Colonic mucosa (tissue), 4 donors: ENCODE measurements around the gene NEMP2. TPM values are rescaled to one million over a fixed set of nuclear protein-coding genes. Genes with fewer than 3 reads are reported as not detected.

Experiments used
- DNase-seq: peaks from one replicate; pipeline ENCODE4 v3.0.0-alpha.2; 2020
- H3K27ac ChIP-seq: fragments of 200-600 bp; one replicate; pipeline ENCODE4 v1.8.0; 2021
- H3K27me3 ChIP-seq: fragments of 200-600 bp; one replicate; pipeline ENCODE4 v1.8.0; 2021
- H3K36me3 ChIP-seq: fragments of 200-600 bp; one replicate; pipeline ENCODE4 v1.8.0; 2021
- H3K4me1 ChIP-seq: fragments of 200-600 bp; one replicate; pipeline ENCODE4 v1.8.0; 2021; ENCODE audit warnings: mild to moderate bottlenecking
- H3K4me3 ChIP-seq: fragments of 200-600 bp; one replicate; pipeline ENCODE4 v1.8.0; 2021
- H3K9ac ChIP-seq, 2 donors: one replicate each; pipeline ENCODE4 v1.7.0; 2013; ENCODE audit warnings: control low read depth in 2 of 2, low read depth in 2 of 2, low read length in 2 of 2
- H3K9me3 ChIP-seq: fragments of 200-600 bp; one replicate; pipeline ENCODE4 v1.8.0; 2021
- CTCF ChIP-seq: fragments of 200-600 bp; IDR thresholded peaks from one replicate; pipeline ENCODE4 v1.8.0; 2022; ENCODE audit warnings: antibody characterized with exemption, mild to moderate bottlenecking
- intact Hi-C: fragments of 100-400 bp; cut with DNase I; formaldehyde crosslinking; loops from one replicate; pipeline ENCODE4 v1.14.1; 2022
- total RNA-seq, 2 donors: library from RNA; stranded (reverse); fragmentation: NEBNext Ultra II Directional in 1 of 2; extraction: Animal tissue kit (Norgen Biotek cat#: 25700) in 1 of 2; gene quantifications; one replicate each; pipeline ENCODE4 v1.2.1, GENCODE V29; 2021
- donor health status: healthy.
- donor health status: DM: no; HTN: no; CAD: no.
- donor health status: DM: no; HTN: no; CAD: no.

Gene NEMP2
- total RNA-seq, 2 donors from 2014 or later, result 3.6 to 5.1 TPM

DNA sequence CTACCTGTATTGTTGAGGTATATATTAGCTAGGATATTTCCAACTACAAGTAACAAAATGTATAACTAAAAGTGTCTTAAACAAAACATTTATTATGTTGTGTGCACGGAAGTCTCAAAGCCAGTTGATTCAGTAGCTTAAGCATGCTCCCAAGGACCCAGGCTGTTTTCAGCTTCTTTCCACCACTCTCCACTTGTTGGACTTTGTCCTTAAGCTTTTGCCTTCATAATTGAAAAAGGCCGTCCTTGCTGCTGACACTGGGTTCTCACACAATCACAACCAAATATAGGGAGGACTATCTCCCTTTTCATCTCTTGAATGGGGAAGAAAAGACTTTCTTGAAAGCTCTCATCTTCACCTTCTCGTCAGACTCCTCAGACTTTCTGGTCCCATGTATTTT lies 12.2 kb upstream of the NEMP2 start:
- TF ChIP-seq CTCF, result no peak
- Histone ChIP-seq H3K9ac (no peak overlapping the region), H3K4me3 (no peak overlapping the region), H3K27me3 (no peaks in the 10 kb centered on the region), H3K9me3 (no peaks in the 10 kb centered on the region), H3K36me3 (no peaks in the 10 kb centered on the region), H3K4me1 (no peaks in the 10 kb centered on the region), H3K27ac (no peak overlapping the region)
- no peak for DNase-seq
- intact Hi-C loops, result no loop called here

GRCh38 chr2:190545555-190546385 lies 11.2 kb upstream of the NEMP2 start:
- Histone ChIP-seq H3K4me3 (no peak overlapping the region), H3K4me1 (no peaks in the 10 kb centered on the region), H3K27ac (no peak overlapping the region), H3K27me3 (no peaks in the 10 kb centered on the region), H3K9me3 (no peaks in the 10 kb centered on the region), H3K9ac (no peak overlapping the region), H3K36me3 (no peaks in the 10 kb centered on the region)
- no peak for DNase-seq
- intact Hi-C loops, result no loop called here
- TF ChIP-seq CTCF, result no peak

DNA sequence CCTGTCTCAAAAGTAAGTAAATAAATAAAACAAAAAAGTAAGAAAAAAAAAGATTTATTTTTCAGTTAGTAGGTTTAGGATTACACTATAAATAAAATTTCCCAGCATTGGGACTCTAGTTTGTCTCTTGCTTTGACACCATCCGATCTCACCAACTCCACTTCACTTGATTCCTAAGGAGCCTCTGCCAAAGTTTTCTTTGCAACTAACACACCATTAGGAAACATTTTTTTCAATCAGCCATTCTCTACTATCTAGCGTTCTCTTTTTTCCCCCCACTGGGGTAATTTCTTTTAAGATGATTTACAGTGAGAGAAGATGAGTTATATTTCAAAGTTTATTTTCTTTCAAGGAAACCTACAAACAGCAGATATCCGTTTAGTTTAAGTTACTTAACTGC lies 10.6 kb upstream of the NEMP2 start:
- Histone ChIP-seq H3K4me1 (no peaks in the 10 kb centered on the region), H3K4me3 (no peak overlapping the region), H3K36me3 (no peaks in the 10 kb centered on the region), H3K27ac (no peak overlapping the region), H3K27me3 (no peaks in the 10 kb centered on the region), H3K9ac (no peak overlapping the region), H3K9me3 (no peaks in the 10 kb centered on the region)
- intact Hi-C loops, result no loop called here
- DNase-seq, result no peak
- TF ChIP-seq CTCF, result no peak

DNA sequence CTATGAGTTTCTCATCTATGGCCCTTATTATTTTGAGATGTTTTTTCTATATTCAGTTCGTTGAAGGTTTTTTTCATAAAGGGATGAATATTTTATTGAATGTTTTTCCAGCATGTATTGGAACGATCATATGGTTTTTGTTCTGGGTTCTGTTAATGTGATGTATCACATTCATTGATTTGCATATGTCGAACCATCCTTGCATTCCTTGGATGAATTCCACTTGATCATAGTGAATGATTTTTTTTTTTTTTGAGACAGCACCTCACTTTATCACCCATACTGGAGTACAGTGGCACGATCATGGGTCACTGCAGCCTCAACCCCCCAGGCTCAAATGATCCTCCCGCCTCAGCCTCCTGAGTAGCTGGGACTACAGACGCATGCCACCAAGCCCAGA lies 5.5 kb upstream of the NEMP2 start:
- Histone ChIP-seq H3K27ac (no peak overlapping the region), H3K27me3 (no peaks in the 10 kb centered on the region), H3K36me3 (no peaks in the 10 kb centered on the region), H3K9ac (no peak overlapping the region), H3K9me3 (no peaks in the 10 kb centered on the region), H3K4me3 (no peak overlapping the region), H3K4me1 (no peaks in the 10 kb centered on the region)
- intact Hi-C loops, result no loop called here
- no peak for TF ChIP-seq CTCF
- no peak for DNase-seq

DNA sequence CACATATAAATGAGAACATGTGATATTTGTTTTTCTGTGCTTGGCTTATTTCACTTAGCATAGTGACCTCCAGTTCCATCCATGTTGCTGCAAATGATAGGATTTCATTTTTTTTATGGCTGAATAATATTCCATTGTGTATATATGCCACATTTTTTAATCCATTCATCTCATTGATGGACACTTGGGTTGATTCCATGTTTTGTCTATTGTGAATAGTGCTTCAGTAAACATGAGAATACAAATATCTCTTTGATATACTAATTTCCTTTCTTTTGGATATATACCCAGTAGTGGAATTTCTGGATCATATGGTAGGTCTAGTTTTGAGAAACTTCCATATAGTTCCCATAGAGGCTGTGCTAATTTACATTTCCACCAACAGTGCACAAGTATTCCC lies 3.7 kb upstream of the NEMP2 start:
- H3K27ac ChIP-seq, result no peak overlapping the region
- no peaks in the 10 kb centered on the region for H3K4me1 ChIP-seq
- no peak overlapping the region for H3K9ac ChIP-seq
- no peaks in the 10 kb centered on the region for H3K27me3 ChIP-seq
- intact Hi-C loops, result loop anchor here (5.0 kb wide), 1 partner anchor 114 kb away; no protein-coding TSS in a partner anchor
- H3K4me3 ChIP-seq, result no peak overlapping the region
- H3K9me3 ChIP-seq, result no peaks in the 10 kb centered on the region
- DNase-seq, result no peak
- no peak for TF ChIP-seq CTCF
- no peaks in the 10 kb centered on the region for H3K36me3 ChIP-seq
